Stimulated activated naive B cell treated with anti-CD40 and anti-IgM and Interleukin-4, amounts not matched to agents 10 μg/mL and 1 μg/mL and 100 μg/mL, for 72 hours (primary cell): ENCODE measurements around the gene RHOT1.
"Not testable (repeated sequence)": the region's sequence is repeated elsewhere in the genome, so short reads cannot be mapped to it uniquely, and the experiment has no call there.

Experiments used
- ATAC-seq, 2 donors: fragments of 150-1000 bp; cut with Tn5 transposase; replicated peaks; 2 replicates each; pipeline ENCODE4 v1.10.0; 2021; ENCODE audit warnings: moderate library complexity in 1 of 2
- DNase-seq: peaks from one replicate; pipeline ENCODE4 v3.0.0; 2021
- H3K27ac Mint-ChIP-seq: one replicate; pipeline ENCODE4 v1.8.0; 2022; ENCODE audit warnings: mild to moderate bottlenecking, mixed read lengths
- H3K27me3 Mint-ChIP-seq, 2 donors: one replicate each; pipeline ENCODE4 v1.8.0; 2022; ENCODE audit warnings: mixed read lengths in 2 of 2
- H3K36me3 Mint-ChIP-seq, 2 donors: one replicate each; pipeline ENCODE4 v1.8.0; 2022; ENCODE audit warnings: mixed read lengths in 2 of 2, mild to moderate bottlenecking in 1 of 2
- H3K4me1 Mint-ChIP-seq, 2 donors: one replicate each; pipeline ENCODE4 v1.8.0; 2022; ENCODE audit warnings: mixed read lengths in 2 of 2, mild to moderate bottlenecking in 1 of 2
- H3K4me3 Mint-ChIP-seq, 2 donors: one replicate each; pipeline ENCODE4 v1.8.0; 2022; ENCODE audit warnings: mild to moderate bottlenecking in 2 of 2, mixed read lengths in 2 of 2, moderate library complexity in 1 of 2
- H3K9me3 Mint-ChIP-seq, 2 donors: one replicate each; pipeline ENCODE4 v1.8.0; 2022; ENCODE audit warnings: mixed read lengths in 2 of 2, mild to moderate bottlenecking in 1 of 2

The RHOT1 gene

GRCh38 chr17:32115546-32115945 is 26.8 kb upstream of the RHOT1 start:
- DNase-seq, H3K27me3 Mint-ChIP-seq, ATAC-seq, H3K4me1 Mint-ChIP-seq, H3K9me3 Mint-ChIP-seq, H3K36me3 Mint-ChIP-seq, H3K27ac Mint-ChIP-seq, H3K4me3 Mint-ChIP-seq: not testable (repeated sequence)

- H3K27ac Mint-ChIP-seq, result no peak overlapping the region
- H3K36me3 Mint-ChIP-seq, result peaks cover 0 to 1% of the 10 kb centered on the region in 2 donors
- no peaks in the 10 kb centered on the region for H3K9me3 Mint-ChIP-seq
- DNase-seq (no peak), ATAC-seq (no peak)
- H3K4me1 Mint-ChIP-seq, result no peaks in the 10 kb centered on the region
- no peak overlapping the region for H3K4me3 Mint-ChIP-seq
- H3K27me3 Mint-ChIP-seq, result peaks cover 8 to 9% of the 10 kb centered on the region in 2 donors
Observed at GRCh38 chr17:32116937-32117336, 25.4 kb upstream of the RHOT1 start.

GRCh38 chr17:32117399-32117798 is 24.9 kb upstream of the RHOT1 start:
- no peaks in the 10 kb centered on the region for H3K9me3 Mint-ChIP-seq
- H3K4me1 Mint-ChIP-seq, result no peaks in the 10 kb centered on the region
- H3K27me3 Mint-ChIP-seq, result peaks cover 8 to 9% of the 10 kb centered on the region in 2 donors
- no peak overlapping the region for H3K4me3 Mint-ChIP-seq
- DNase-seq (no peak), ATAC-seq (no peak)
- H3K27ac Mint-ChIP-seq, result no peak overlapping the region
- H3K36me3 Mint-ChIP-seq, result peaks cover 0 to 1% of the 10 kb centered on the region in 2 donors

- not testable (repeated sequence) for H3K36me3 Mint-ChIP-seq, H3K4me1 Mint-ChIP-seq, ATAC-seq, H3K27ac Mint-ChIP-seq, H3K27me3 Mint-ChIP-seq, DNase-seq, H3K9me3 Mint-ChIP-seq, H3K4me3 Mint-ChIP-seq
Observed at GRCh38 chr17:32118088-32118487, 24.2 kb upstream of the RHOT1 start.

- no peak for ATAC-seq
- H3K9me3 Mint-ChIP-seq, result no peaks in the 10 kb centered on the region
- peaks cover 0 to 1% of the 10 kb centered on the region in 2 donors for H3K36me3 Mint-ChIP-seq
- no peak overlapping the region for H3K27ac Mint-ChIP-seq
- H3K4me1 Mint-ChIP-seq, result no peaks in the 10 kb centered on the region
- H3K27me3 Mint-ChIP-seq, result peaks cover 8 to 9% of the 10 kb centered on the region in 2 donors
- no peak for DNase-seq
- H3K4me3 Mint-ChIP-seq, result no peak overlapping the region
Observed at GRCh38 chr17:32118835-32119234, 23.5 kb upstream of the RHOT1 start.

GRCh38 chr17:32120141-32120540 is 22.2 kb upstream of the RHOT1 start:
- H3K4me1 Mint-ChIP-seq, result no peaks in the 10 kb centered on the region
- H3K27me3 Mint-ChIP-seq, result peaks cover 8 to 9% of the 10 kb centered on the region in 2 donors
- H3K27ac Mint-ChIP-seq, result no peak overlapping the region
- H3K9me3 Mint-ChIP-seq, result no peaks in the 10 kb centered on the region
- H3K36me3 Mint-ChIP-seq, result peaks cover 0 to 1% of the 10 kb centered on the region in 2 donors
- ATAC-seq (no peak), DNase-seq (no peak)
- no peak overlapping the region for H3K4me3 Mint-ChIP-seq

- Mint-ChIP-seq H3K27me3 (peaks cover 8 to 9% of the 10 kb centered on the region in 2 donors), H3K4me3 (no peak overlapping the region), H3K9me3 (no peaks in the 10 kb centered on the region), H3K4me1 (no peaks in the 10 kb centered on the region), H3K36me3 (peaks cover 0 to 1% of the 10 kb centered on the region in 2 donors), H3K27ac (no peak overlapping the region)
- no peak for ATAC-seq
- DNase-seq, result no peak
Observed at GRCh38 chr17:32120716-32121115, 21.6 kb upstream of the RHOT1 start.

GRCh38 chr17:32123782-32124181 is 18.5 kb upstream of the RHOT1 start:
- Mint-ChIP-seq H3K27ac (no peak overlapping the region), H3K9me3 (no peaks in the 10 kb centered on the region)
- ATAC-seq, result no peak

GRCh38 chr17:32124985-32125847 is 17.1 kb upstream of the RHOT1 start:
- no peaks in the 10 kb centered on the region for H3K9me3 Mint-ChIP-seq
- peaks cover 1 to 5% of the 10 kb centered on the region in 2 donors for H3K36me3 Mint-ChIP-seq
- peak overlapping the region; percentile 6 for H3K27ac Mint-ChIP-seq
- H3K4me1 Mint-ChIP-seq, result peaks cover 8 to 11% of the 10 kb centered on the region in 2 donors
- ATAC-seq (no peak), DNase-seq (no peak)
- peaks cover 4 to 9% of the 10 kb centered on the region in 2 donors for H3K27me3 Mint-ChIP-seq
- H3K4me3 Mint-ChIP-seq, result no peak overlapping the region

More at GRCh38 chr17:32123782-32124181, 18.5 kb upstream of the RHOT1 start:
- no peak overlapping the region for H3K4me3 Mint-ChIP-seq
- H3K27me3 Mint-ChIP-seq, result peaks cover 4 to 9% of the 10 kb centered on the region in 2 donors
- no peak for DNase-seq
- H3K4me1 Mint-ChIP-seq, result peaks cover 8 to 11% of the 10 kb centered on the region in 2 donors
- H3K36me3 Mint-ChIP-seq, result peaks cover 0 to 1% of the 10 kb centered on the region in 2 donors

- peaks cover 0 to 2% of the 10 kb centered on the region in 2 donors for H3K9me3 Mint-ChIP-seq
- H3K36me3 Mint-ChIP-seq, result peaks cover 1 to 5% of the 10 kb centered on the region in 2 donors
- no peak overlapping the region for H3K27ac Mint-ChIP-seq
- H3K27me3 Mint-ChIP-seq, result peaks cover 3 to 4% of the 10 kb centered on the region in 2 donors
- H3K4me1 Mint-ChIP-seq, result peaks cover 8 to 11% of the 10 kb centered on the region in 2 donors
- DNase-seq (no peak), ATAC-seq (no peak)
- no peak overlapping the region for H3K4me3 Mint-ChIP-seq
Observed at GRCh38 chr17:32125848-32126153, 16.5 kb upstream of the RHOT1 start.

GRCh38 chr17:32126325-32126724 is 16.0 kb upstream of the RHOT1 start:
- ATAC-seq, result no peak
- Mint-ChIP-seq H3K4me3 (no peak overlapping the region), H3K36me3 (peaks cover 0 to 5% of the 10 kb centered on the region in 2 donors), H3K4me1 (peaks cover 8 to 11% of the 10 kb centered on the region in 2 donors), H3K9me3 (peaks cover 0 to 2% of the 10 kb centered on the region in 2 donors), H3K27me3 (no peaks in the 10 kb centered on the region), H3K27ac (peak overlapping the region; percentile 47)
- DNase-seq, result no peak

- DNase-seq (no peak), ATAC-seq (no peak)
- Mint-ChIP-seq H3K9me3 (peaks cover 0 to 2% of the 10 kb centered on the region in 2 donors), H3K27ac (no peak overlapping the region), H3K27me3 (no peaks in the 10 kb centered on the region), H3K36me3 (peaks cover 0 to 5% of the 10 kb centered on the region in 2 donors), H3K4me3 (peak overlapping the region; percentile 91 to 95), H3K4me1 (peaks cover 8 to 11% of the 10 kb centered on the region in 2 donors)
Observed at GRCh38 chr17:32126746-32127145, 15.6 kb upstream of the RHOT1 start.

GRCh38 chr17:32127158-32127897 is 15.0 kb upstream of the RHOT1 start:
- Mint-ChIP-seq H3K27ac (peak overlapping the region; percentile 93), H3K9me3 (peaks cover 0 to 2% of the 10 kb centered on the region in 2 donors), H3K4me3 (peak overlapping the region; percentile 91 to 95), H3K36me3 (peaks cover 0 to 5% of the 10 kb centered on the region in 2 donors), H3K27me3 (no peaks in the 10 kb centered on the region), H3K4me1 (peaks cover 8 to 11% of the 10 kb centered on the region in 2 donors)
- DNase-seq (peak; percentile 65), ATAC-seq (peak; percentile 98 to 99)

- peaks cover 8 to 11% of the 10 kb centered on the region in 2 donors for H3K4me1 Mint-ChIP-seq
- peak overlapping the region; percentile 55 to 59 for H3K4me3 Mint-ChIP-seq
- not testable (repeated sequence) for H3K9me3 Mint-ChIP-seq, ATAC-seq, H3K36me3 Mint-ChIP-seq, H3K27ac Mint-ChIP-seq, DNase-seq, H3K27me3 Mint-ChIP-seq
Observed at GRCh38 chr17:32128470-32128869, 13.8 kb upstream of the RHOT1 start.
